GOT3 (cell line): ENCODE results near the gene PDPK1.

Source experiments
- DNase-seq: peaks from one replicate; lab custom pipeline; 2025; ENCODE audit warnings: mixed read lengths; lab: John Stamatoyannopoulos, UW

Gene PDPK1

DNA sequence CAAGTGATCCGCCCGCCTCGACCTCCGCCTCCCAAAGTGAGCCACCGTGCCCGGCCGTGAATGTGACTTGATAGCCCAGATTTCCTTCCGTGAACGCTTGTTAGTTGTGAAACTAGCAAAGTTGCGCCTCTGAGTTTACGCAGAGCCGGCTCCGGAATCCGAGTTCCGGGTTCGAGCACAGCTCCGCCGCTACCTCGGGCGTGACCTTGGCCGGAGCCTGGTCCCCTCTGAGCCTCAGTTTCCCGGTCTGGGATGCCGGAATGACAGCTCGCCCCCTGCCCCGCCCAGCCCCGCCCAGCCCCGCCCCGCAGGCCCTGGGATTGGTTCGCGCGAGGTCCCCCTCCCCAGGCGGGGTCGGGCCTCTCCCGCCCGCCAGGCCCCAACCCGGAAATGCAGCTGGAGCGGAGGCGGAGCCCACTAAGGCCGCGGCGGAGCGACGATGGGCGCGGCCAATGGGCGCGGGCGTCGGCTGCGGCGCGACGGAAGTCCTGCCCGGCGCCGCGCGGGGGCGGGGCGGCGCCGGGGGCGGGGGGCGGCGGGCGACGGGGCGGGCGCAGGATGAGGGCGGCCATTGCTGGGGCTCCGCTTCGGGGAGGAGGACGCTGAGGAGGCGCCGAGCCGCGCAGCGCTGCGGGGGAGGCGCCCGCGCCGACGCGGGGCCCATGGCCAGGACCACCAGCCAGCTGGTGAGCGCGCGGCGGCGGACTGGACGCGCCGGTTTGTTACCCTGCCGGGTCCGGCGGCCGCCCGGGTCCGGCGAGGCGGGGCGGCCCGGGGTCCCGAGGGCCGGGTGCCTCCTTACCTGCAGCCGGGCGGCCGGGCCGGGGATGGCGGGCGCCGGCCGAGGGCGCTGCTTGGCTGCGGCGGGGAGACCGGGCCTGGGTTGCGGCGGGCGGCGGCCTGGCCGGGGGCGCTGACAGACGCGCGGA is at the start of gene PDPK1:
Gene PDPK1, plus strand, starts transcription at position 571 of the 929 bp plus-strand sequence. Its CDS starts 92 bp downstream, at position 663.
- DNase-seq: peak; percentile 80

DNA sequence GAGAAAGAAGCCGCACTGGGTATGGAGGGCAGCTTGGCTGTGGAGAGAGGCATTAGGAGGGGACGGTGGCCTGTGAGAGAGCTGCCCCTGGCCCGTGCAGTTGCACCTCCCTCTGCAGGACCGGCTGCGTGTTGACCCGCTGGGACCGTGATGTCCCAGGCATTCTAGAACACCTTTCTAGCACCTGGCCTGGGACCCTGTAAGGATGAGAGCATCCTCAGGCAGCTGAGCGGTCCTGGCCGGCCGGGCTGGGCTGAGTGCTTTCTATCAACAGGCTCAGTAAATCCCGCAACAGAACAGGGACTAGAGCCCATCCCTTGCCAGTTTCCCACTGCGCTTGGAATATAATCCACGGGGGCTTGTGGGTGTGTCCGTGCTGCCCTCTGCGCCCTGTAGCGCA is 48.2 kb upstream of the PDPK1 start:
- DNase-seq: no peak

DNA sequence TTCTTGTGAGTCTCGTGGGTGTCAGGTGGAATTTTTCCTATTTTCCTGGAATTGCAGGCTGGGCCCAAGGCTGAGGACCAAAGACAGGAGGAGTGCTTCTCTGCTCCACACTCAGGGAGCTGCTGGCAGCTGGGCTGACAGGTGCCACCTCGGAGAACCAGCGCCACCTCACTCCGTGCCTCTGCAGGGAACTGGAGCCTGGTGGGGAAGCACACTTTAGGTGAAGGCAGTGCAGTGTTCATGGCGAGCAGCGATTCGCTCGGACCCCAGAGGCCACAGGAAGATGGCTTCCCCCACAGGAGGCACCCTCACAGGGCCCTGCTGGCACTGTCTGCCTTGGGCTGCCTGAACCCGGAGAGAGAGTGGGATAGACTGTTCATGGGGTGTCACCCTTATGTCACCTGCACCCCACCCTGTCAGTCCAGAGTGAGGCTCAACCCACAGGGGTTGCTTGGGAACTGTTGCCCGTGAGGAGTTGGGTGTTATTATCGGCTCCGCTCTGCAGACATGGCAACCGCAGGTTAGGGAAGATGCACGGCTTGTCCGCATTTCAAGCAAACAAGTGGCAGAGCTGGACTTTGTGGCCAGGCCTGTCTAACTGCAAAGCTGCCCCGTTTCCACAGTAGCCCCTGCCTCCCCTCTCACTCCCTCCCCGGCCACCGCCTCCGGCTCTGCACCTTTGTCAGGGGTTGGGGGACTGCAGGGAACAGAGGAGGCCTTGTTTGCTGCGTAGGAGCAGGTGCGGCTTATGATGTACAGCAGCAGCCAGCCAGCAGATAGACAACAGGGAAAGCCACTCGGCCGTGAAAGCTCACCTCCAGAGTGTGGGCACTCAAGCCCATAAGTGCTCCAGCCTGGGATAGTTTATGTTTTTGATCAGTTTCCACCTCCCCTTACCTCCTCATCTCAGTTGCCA is 47.4 kb upstream of the PDPK1 start:
- DNase-seq: no peak

DNA sequence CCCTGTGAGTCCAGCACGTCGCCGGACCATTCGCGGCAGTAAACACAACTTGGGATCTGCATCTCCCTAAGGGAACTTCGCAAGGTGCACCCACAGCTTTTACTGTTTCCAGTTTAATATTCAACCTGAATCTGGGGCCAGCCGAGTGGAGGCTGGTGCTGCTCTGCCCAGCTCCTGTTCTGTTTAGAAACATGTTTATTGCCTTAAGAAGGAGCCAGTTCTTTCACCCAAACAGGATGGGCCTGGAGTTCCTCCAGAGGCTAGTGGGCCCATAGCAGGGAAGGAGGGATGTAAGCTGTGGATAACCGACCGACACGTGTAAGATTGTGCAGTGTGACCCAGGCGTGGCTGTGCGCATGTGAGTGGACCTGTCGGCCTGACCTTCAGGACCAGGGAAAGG is 45.5 kb upstream of the PDPK1 start:
- DNase-seq: no peak

DNA sequence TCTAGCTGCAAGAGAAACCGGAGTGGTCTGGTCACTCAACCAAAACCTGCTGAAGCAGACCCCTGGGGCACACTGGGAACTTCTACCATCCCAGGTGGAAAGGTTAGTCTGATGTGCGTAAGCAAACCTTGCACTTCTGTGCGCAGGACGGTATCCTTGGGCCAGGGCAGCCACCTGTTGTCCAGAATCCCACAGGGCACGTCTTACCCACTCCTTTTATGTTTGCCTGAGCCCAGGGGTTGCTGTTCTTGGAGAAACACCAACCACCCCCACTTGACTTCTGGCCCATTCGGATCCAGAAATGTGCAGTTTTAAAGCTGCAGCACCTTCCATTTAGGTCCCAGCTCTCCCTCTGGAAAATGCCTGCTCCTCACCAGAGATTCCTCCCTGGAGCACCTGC is 44.2 kb upstream of the PDPK1 start:
- DNase-seq: no peak

- no peak for DNase-seq
These were observed 43.2 kb upstream of the PDPK1 start for GRCh38 chr16:2494616-2495015.

- no peak for DNase-seq
These were observed 42.8 kb upstream of the PDPK1 start for GRCh38 chr16:2495041-2495440.

DNA sequence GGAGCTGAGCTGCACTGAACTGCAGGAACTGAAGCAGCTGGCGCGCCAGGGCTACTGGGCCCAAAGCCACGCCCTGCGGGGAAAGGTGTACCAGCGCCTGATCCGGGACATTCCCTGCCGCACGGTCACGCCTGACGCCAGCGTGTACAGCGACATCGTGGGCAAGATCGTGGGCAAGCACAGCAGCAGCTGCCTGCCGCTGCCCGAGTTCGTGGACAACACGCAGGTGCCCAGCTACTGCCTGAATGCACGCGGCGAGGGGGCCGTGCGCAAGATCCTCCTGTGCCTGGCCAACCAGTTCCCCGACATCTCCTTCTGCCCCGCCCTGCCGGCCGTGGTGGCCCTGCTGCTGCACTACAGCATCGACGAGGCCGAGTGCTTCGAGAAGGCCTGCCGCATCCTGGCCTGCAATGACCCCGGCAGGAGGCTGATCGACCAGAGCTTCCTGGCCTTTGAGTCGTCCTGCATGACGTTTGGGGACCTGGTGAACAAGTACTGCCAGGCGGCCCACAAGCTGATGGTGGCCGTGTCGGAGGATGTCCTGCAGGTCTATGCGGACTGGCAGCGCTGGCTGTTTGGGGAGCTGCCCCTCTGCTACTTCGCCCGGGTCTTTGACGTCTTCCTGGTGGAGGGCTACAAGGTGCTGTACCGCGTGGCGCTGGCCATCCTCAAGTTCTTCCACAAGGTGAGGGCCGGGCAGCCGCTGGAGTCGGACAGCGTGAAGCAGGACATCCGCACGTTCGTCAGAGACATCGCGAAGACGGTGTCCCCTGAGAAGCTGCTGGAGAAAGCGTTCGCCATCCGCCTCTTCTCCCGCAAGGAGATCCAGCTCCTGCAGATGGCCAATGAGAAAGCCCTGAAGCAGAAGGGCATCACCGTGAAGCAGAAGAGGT is 41.4 kb upstream of the PDPK1 start:
- DNase-seq: no peak

DNA sequence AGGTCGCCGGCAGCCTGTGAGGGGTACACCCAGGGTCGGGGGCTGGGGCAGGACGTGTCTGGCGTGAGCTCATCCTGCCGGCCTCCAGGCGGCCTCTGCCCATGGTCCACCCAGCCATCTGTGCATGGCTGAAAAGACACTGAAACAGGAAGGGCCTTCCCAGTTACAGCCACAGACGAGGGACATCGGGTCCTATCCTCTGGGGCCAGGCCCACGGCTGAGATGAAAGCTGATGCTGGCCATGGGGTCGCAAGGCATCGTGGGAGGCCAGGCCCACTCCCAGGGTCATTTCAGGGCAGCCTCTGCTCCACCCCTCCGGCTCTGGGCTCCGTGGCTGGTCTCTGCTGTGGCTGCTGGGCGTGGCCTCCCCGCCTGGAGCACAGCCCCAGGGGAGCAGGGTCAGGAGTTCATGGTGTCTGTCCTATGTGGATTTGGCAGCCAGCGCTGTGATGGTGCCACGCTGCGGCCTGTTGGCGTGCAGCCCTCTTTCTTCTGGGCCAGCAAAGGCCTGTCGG is 40.6 kb upstream of the PDPK1 start:
- DNase-seq: no peak

- DNase-seq: no peak
These were observed 39.9 kb upstream of the PDPK1 start for GRCh38 chr16:2497695-2498484.

- DNase-seq: no peak
These were observed 39.1 kb upstream of the PDPK1 start for GRCh38 chr16:2498531-2499253.

- no peak for DNase-seq
These were observed 38.4 kb upstream of the PDPK1 start for GRCh38 chr16:2499454-2499853.

GRCh38 chr16:2499890-2500429 is 37.9 kb upstream of the PDPK1 start:
- no peak for DNase-seq

- no peak for DNase-seq
These were observed 37.3 kb upstream of the PDPK1 start for GRCh38 chr16:2500430-2500917.

DNA sequence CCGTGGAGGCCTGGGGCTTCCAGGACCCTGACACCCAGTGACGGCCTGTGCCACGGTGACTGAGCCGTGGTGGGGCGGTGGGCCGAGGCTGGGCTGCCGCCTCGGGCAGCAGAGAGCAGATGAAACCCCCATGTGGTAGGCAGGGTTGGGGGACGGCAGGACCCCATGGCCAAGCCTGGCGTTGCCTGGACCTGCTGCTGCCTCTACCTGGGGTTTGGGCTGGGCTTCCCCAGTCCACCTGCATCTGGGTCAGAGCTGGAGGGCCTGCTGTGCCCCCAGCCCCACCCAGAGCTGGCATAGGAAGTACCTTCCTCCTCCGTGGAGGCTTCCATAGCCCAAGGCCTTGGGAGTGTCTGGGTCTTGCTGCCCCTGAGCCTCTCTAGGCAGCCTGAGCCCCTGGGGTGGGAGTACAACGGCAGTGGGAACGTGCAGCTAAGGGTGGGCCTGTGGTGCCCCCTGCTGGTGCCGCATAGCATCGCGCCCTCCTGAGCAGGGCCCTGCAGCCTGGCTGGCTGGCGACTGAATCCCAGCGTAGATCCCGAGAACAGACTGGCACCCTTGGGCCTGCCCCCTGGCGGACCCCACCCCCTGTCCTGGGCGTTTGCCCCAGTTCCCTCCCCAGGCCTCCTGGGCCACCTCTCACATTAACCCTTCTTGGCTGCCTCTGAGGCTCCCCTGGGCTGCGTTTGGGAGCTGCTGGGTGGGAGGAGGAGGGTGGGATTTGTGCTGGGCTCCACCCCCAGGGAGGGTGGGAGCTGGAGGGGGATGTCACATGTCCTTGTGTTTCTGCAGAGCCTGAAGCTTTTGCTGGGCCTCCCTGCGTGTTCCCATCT is 36.7 kb upstream of the PDPK1 start:
- DNase-seq: peak; percentile 8

DNA sequence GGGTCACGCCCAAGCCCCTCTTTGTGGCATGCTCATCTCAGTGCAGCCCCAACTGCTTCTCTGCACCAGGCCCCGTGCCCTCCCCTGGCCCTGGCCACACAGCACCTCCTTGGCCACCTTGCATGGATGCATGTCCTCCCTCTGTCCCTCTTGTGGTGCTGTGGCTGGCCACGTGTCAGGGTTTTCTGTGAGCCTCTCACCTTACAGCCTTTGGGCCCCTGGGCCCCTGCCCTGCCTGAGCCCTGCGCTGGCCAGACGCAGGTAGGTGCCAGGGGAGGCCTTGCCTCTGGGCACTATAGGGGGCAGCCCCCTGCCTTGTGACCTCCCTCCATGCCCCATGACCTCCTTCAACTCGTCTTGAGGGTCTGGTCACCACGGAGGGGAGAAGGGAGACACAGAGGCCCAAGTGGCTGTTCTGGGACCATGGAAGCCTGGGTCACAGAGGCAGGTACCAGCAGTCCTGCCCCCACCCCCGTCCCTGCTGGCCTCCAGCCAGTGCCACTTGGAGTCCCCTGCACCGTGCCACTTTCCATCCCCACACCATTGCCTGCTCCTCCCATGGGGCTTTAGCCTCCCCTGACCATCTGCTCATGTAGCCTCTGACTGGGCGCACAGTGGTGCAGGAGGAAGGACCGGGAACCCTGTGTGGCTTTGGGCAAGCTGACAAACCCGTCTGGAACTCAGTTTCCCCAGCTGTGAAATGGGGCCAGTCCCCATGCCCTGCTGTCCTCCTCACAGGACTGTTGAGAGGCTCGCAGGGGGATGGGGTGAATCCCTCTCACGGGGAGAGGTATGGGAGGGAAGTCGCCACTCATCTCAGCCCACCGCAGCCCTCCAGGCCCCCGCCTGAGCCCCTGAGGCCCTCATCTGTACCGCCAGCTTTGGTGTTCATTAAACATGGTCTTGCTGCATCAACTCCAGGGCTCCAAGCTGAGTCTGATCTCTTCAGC is 35.6 kb upstream of the PDPK1 start:
- DNase-seq: no peak

DNA sequence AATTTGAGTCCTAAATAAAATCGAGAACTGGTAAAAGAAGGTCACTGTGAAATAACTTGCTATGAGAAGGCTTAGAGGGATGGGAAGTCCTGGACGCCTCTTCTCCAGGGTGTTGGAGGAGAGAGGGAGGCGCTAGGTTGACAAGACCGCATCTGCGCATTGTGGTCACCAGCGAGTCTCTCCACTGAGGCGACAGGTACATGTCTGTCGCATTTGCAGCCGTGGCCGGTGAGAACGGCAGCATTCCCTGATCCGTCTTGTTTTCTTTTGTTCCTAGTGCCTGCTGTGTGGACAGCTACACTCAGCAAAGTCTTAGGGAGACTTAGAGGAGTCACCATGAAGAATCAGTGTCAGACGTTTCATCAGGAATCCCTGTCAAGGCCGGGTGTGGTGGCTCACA is 32.1 kb upstream of the PDPK1 start:
- no peak for DNase-seq
